Suppressor macrophage treated with lipopolysaccharide for 1 hour (primary cell): ENCODE data around the gene TBCC.
"Not testable (repeated sequence)": the region's sequence is repeated elsewhere in the genome, so short reads cannot be mapped to it uniquely, and the experiment has no call there.

Source experiments
- DNase-seq, 3 donors: peaks; one replicate each; pipeline ENCODE4 v3.0.0-alpha.2; 2020 to 2022

Gene TBCC

DNA sequence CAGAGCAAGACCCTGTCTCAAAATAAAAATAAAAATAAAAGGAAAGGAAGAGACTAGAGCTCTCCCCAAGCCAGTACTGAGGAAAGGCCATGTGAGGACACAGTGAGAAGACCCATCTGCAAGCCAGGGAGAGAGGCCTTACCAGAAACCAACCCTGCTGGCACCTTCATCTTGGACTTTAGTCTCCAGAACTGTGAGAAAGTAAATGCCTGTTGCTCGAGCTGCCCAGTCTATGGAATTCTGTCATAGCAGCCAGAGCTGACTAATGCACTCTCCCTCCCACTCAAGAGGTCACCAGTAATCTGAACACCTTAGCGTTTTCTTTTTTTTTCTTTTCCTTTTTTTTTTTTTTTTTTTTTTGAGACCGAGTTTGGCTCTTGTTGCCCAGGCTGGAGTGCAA is 16.2 kb downstream of the TBCC start:
- no peak for DNase-seq

- no peak for DNase-seq
Observed at GRCh38 chr6:42727627-42728026, 18.3 kb downstream of the TBCC start.

DNA sequence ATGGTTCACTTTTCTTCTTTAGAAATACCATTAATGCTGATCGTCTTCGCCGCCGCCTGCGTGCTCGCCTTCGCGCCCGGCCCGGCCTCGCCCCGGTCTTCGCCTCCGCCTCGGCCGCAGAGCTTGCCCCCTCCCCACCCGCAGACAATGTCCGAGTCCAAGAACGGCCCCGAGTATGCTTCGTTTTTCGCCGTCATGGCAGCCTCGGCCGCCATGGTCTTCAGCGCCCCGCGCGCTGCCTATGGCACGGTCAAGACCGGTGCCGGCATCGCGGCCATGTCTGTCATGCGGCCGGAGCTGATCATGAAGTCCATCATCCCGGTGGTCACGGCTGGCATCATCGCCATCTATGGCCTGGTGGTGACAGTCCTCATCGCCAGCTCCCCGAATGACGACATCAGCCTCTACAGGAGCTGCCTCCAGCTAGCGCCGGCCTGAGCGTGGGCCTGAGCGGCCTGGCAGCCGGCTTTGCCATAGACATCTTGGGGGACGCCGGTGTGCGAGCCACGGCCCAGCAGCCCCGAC is 18.8 kb downstream of the TBCC start:
- DNase-seq: peak; percentile 14 to 30 (median 20)

DNA sequence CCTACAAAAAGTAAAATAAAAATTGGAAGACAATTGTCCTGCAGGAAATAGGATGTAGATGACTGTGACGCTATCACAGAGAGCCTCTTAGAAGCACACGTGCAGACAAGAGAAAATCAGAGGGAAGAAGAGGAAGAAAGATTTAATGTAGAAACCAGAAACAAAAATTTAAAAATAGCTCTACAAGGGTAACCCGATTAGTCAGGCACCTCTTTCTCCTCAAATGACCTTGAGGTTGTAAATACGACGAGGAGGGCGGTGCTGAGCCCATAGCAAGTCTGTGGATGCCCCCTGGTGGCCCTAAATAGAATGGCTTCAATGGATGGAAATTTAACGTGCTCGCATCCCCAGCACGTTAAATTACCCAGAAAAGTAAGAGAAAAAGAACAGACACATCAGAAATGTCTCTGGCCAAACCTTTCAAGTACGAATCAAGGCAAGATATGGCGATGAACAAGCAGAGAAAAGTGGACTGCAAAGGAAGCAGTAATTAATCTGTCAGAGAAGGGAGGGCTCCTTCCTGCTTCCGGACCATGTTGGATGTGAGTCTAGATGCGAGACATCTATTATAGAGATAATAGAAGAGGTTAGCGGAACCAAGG is 19.3 kb downstream of the TBCC start:
- peak; percentile 89 to 91 (median 90) for DNase-seq

- DNase-seq: no peak
Observed at GRCh38 chr6:42726026-42726425, 19.9 kb downstream of the TBCC start.

DNA sequence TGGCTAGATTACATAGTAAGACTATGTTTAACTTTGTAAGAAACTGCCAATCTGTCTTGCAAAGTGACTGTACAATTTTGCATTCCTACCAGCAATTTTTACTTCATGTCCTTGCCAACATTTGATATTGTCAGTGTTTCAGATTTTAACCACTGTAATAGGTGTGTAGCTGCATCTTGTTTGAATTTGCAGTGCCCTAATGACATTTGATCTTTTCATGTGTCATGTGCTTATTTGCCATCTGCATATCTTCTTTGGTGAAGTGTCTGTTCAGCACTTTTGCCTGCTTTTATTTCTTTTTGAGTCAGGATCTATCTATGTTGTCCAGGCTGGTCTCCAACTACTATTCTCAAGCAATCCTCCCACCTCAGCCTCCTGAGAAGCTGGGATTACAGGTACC is 21.1 kb downstream of the TBCC start:
- no peak for DNase-seq

DNA sequence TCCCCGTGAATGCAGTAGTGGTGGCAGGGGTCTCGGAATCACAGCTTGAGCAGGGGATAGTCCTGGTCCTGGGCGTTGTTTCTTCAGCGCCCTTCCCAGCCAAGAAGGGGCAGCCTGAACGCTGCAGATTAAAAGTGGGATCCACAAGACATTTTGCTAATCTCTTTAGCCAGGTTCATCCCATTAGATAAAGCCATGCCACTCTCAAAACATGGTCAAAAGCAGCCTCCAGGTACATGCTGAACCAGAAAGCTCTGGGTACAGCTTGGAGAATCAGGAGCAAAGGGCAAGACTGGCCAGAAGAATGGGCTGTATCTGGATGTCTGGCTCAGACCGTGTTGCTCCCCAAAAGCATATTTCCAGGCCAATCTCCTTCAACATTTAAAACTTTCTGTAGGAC is 23.4 kb downstream of the TBCC start, which contains the start of gene PRPH2:
Gene PRPH2, minus strand, starts transcription at position 101 of the 400 bp plus-strand sequence. CDS start 263 bp downstream, outside the sequence.
- no peak for DNase-seq

DNA sequence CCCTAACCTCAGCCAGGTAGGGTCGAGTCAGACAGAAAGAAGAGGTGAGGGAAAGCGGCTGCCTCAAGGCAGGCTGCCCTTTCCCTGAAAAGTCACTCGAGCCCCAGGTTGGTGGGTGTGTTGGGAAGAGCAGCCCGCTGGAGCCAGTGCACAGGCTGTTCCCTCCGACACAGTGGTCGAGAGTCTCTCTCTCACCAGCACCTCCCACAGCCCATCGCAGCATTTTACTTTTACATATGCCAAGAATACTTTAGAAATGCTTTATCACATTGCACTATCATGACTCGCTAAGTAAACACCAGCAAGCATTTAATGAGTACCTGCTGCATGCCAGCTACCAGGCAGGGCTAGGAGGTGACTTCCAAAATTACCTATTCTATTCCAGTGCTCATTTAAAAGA is 25.2 kb downstream of the TBCC start:
- no peak for DNase-seq

DNA sequence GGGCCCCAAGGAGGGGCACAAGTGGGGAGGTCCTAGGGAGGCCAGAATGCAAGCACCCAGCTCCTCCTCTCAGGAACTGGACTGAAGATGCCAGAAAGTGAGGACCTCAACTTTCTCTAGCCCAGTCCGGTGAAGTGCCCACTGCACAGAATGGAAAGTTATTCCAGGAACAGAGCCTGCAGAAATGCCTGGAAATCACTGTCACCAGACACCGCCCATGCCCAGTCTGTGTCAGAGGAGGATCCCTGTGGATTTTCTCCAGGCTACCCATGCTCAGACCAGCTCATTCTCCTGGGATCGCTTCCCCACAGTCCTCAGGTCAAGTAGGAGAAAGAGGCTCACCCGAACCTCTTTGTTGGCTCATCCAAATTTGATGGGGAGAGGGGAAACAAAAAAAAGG is 30.0 kb downstream of the TBCC start:
- no peak for DNase-seq

DNA sequence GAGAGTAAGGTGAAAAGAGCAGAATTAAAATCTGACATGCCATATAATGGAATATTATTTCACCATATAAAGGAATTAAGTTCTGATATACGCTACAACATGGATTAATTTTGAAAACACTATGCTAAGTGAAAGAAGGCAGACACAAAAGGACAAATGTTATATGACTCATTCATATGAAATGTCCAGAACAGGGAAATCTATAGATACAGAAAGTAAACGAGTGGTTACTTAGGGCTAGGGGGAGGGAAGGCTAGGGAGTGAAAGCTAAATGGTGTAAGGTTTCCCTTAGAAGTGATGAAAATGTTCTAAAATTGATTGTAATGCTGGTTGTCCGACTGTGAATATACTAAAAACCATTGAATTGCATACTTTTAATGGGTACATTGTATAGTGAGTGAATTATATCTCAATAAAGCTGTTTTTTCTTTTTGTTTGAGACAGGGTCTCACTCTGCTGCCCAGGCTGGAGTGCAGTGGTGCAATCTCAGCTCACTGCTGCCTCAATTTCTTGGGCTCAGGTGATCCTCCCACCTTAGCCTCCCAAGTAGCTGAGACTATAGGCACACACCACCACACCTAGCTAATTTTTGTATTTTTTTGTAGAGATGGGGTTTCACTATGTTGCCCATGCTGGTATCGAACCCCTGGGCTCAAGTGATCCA is 31.7 kb downstream of the TBCC start:
- DNase-seq: peak in 2 of 3 donors; percentile 5 to 24

DNA sequence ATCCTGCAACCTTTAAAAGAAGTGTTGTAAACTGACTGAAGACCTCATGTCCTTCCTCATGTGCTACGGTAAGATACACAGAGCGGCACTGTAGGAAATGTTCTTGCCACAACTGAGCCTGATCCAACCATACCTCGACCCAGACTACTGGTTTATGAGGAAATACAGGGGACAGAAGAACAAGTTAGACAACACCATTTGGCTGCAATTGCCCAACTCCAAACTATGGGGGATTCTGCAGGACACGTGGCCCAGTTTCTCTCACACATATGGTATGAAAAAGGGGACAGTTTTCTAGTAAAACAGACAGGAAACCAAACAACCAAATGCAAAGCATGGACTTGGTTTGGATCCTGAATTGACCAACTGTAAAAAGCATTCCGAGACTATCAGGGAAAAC is 34.0 kb downstream of the TBCC start:
- DNase-seq: no peak

DNA sequence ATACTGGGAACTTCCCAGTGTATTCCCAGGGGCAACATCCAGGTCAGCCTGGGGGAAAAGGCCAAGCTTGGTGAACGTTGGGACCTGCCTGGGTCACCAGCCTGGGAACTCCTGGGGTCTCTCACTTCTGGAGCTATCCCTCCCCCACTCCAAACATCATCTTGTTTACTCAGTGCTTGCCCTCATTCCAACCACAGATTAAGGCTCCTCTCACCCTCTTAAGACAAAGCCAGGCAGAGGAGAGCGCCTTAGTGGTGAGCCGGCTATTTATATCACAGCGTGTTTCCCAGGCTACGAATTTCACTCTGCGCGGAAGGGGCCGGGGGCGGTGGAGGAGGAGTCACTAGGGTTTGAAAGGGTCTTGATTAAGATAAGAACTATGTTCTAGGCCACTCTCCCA is 35.6 kb downstream of the TBCC start:
- no peak for DNase-seq

DNA sequence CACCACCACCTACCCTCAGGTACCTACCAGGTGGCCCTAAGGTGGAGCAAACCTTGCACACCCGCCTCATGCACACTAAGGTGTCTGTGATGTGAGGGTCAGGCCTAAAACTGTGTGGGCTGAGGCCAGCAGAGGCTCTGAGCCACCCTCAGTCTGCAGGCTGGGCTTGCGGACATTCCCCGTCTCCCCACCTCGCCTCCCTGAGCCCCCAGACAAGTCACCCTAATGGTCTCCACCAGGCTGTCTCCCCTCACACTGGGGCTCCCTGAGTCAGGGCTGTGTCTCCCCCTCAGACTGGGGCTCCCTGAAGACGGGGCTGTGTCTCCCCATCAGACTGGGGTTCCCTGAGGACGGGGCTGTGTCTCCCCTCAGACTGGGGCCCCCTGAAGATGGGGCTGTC is 36.0 kb downstream of the TBCC start:
- no peak for DNase-seq

DNA sequence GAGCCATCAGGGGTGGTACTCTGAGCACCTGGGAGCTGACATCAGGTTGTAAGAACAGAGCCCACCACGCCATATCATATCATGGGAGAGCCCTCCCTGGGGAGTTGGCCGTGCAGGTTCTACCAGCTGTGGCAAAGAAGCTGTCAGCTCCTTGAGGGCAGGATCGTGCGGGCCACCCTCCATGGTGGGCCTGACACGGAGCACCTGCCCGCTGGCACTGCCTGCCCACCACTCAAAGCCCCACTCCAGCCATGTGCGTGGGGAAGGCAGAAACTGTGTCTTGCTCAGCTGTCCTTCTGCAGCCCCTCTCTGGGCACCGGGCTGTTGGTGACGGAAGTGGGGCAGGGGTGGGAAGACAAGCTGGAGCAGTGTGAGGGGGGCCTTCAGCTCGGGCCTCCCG is 37.8 kb downstream of the TBCC start:
- no peak for DNase-seq

- no peak for DNase-seq
Observed at GRCh38 chr6:42707595-42707994, 38.3 kb downstream of the TBCC start.

- DNase-seq: no peak
Observed at GRCh38 chr6:42704937-42705374, 40.9 kb downstream of the TBCC start.

- DNase-seq: no peak
Observed at GRCh38 chr6:42704251-42704936, 41.5 kb downstream of the TBCC start.

DNA sequence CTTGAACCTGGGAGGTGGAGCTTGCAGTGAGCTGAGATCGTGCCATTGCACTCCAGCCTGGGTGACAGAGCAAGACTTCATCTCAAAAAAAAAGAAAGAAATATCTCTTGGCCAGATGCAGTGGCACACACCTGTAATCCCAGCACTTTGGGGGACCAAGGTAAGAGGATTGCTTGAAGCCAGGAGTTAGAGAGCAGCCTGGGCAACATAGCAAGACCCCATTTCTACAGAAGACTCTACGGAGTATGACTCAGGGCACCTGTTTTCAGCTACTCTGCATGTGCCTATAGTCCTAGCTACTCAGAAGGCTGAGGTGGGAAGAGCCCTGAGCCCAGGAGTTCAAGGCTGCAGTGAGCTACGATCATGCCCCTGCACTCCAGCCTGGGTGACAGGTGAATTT is 43.1 kb downstream of the TBCC start:
- DNase-seq: not testable (repeated sequence)

DNA sequence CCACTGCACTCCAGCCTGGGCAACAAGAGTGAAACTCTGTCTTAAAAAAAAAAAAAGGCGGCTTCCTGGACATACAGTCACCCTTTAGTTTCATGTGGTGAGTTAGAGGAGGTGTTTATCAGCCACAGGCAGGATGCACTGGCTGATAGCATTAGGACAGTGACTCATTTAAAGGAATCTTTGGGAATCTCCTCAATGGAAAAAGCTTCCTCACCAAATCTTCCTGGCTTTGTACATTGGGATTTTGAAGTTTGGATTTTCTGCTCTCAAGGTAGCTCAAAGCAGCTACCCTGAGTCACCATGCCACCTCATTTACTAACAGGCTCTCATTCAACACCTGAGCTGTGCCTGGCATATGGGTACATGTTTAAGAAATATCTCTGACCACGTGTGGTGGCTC is 43.7 kb downstream of the TBCC start:
- DNase-seq: no peak

DNA sequence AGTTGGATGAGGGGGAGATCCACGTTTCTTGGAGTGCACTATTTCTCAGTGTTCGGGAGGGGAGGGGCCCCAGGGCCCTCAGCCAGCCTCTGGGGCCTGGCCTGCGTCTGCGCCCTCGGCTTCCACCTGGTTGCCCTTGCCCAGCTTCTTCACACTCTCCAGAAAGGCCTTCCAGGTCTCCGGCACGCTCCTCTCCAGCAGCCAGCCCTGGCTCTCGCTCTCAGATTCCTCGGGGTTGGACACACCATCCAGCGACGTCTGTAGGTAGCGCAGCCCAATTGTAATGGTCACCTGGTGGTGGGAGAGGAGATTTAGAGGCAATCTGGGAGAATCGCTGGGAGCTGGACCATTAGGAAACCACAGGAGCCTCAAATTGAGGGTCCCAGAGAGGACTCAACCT is 47.7 kb downstream of the TBCC start:
- DNase-seq: no peak

DNA sequence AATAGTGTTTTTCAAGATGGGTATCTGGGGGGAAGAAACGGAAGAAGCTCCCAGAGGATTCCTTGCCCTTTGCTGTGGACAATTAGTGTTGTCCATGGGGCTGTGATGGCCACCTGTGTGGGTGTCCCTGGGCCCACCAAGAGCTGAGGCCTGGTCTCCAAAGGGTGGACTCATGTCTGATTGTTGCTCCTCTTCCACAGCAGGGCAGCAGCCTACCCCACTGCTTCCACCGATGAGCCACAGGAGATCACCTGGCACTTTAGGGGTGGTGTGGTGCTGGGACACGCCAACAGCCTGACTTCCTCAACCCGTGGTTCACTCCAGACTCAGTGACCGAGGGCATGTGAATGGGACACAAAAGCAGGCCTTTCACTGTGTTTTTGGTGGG is 48.6 kb downstream of the TBCC start:
- no peak for DNase-seq

DNA sequence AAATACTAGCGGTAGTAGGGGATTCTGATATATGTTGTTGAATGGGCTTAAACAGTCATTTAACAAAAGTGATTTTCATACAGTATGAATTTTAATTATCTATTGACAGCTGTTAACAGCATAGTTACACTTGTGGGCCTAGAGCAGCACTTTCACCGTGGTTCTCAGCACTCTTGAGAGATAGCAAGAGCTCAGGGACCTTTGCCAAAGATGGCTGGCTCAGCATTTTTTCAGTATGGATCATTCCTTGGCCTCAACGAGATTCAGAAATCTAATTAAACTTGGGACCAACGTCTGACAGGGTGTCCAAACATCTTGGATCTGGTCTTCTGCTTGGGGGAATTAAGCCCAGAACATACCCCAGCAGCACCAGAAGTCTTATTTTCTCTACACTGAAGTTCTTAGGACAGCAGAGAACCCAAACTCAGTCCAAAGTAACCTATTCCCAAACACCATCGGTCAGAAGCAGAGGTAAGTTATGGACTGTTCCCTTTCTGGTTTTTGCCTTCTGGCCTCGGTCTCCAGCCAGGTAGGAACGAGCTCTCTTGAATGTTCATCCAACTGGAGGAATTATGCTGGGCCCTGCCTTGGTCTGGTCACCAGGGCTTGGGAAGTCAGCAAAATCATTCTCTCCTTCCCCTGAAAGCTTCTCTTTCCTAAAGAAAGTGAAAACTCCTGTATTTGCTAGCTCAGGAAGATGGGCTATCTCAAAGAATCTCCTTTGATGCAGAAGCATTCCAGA is 49.2 kb downstream of the TBCC start:
- no peak for DNase-seq

DNA sequence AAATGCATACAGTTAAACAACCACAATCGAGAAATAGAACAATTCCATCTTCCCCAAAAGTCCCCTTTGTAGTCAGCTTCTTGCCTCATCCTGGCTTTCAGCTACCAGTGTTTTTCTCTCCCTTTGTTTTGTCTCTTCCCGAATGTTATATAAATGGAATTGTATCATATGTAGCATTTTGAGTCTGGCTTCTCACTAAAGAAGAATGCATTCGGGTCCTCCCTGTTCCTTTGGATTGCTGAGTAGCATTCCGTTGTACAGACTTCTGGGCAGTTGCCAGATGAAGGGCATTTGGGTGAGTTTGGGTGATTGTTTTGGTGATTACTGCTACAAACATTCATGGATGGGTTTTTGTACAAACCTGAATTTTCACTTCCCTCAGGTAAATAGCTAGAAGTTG is 51.3 kb downstream of the TBCC start:
- no peak for DNase-seq
